NAMALWA (cell line): ENCODE measurements around the gene CARD11.
A peak's percentile ranks its signal among the peaks of the same experiment; 100 is the strongest.

ENCODE experiments used
- DNase-seq: peaks from one replicate; pipeline ENCODE4 v3.0.0-alpha.2; 2015; ENCODE audit warnings: low spot score

The CARD11 gene

GRCh38 chr7:2905500-2905899, 138.2 kb downstream of the CARD11 start:
- no peak for DNase-seq

- DNase-seq, result no peak
Measured at GRCh38 chr7:2905027-2905426, 138.6 kb downstream of the CARD11 start.

- DNase-seq, result no peak
Measured at GRCh38 chr7:2904202-2904601, 139.5 kb downstream of the CARD11 start.

- no peak for DNase-seq
Measured at GRCh38 chr7:2903682-2904162, 139.9 kb downstream of the CARD11 start.

GRCh38 chr7:2897023-2897422, 146.6 kb downstream of the CARD11 start:
- no peak for DNase-seq

- no peak for DNase-seq
Measured at GRCh38 chr7:2896131-2896530, 147.5 kb downstream of the CARD11 start.

GRCh38 chr7:2894118-2894940, 149.3 kb downstream of the CARD11 start:
- DNase-seq, result peak; percentile 97

GRCh38 chr7:2893411-2893861, 150.2 kb downstream of the CARD11 start:
- peak; percentile 83 for DNase-seq

GRCh38 chr7:2892549-2892948, 151.1 kb downstream of the CARD11 start:
- peak; percentile 89 for DNase-seq

GRCh38 chr7:2887816-2888215, 155.9 kb downstream of the CARD11 start:
- DNase-seq, result no peak

- DNase-seq, result peak; percentile 87
Measured at GRCh38 chr7:2886900-2887299, 156.8 kb downstream of the CARD11 start.

- no peak for DNase-seq
Measured at GRCh38 chr7:2886391-2886790, 157.3 kb downstream of the CARD11 start.

- no peak for DNase-seq
Measured at GRCh38 chr7:2884161-2884560, 159.5 kb downstream of the CARD11 start.

- DNase-seq, result no peak
Measured at GRCh38 chr7:2883101-2883500, 160.6 kb downstream of the CARD11 start.

GRCh38 chr7:2882111-2882510, 161.6 kb downstream of the CARD11 start:
- no peak for DNase-seq

GRCh38 chr7:2880874-2881533, 162.7 kb downstream of the CARD11 start:
- DNase-seq, result no peak

- no peak for DNase-seq
Measured at GRCh38 chr7:2880051-2880450, 163.6 kb downstream of the CARD11 start.

GRCh38 chr7:2879354-2879753, 164.3 kb downstream of the CARD11 start:
- no peak for DNase-seq

- no peak for DNase-seq
Measured at GRCh38 chr7:2878306-2878705, 165.4 kb downstream of the CARD11 start.

GRCh38 chr7:2876031-2876731, 167.5 kb downstream of the CARD11 start:
- no peak for DNase-seq

GRCh38 chr7:2873686-2874551, 169.7 kb downstream of the CARD11 start:
- DNase-seq, result peak; percentile 83

GRCh38 chr7:2873146-2873545, 170.5 kb downstream of the CARD11 start:
- no peak for DNase-seq
